ENCODE data around the gene CSTPP1.

DNA sequence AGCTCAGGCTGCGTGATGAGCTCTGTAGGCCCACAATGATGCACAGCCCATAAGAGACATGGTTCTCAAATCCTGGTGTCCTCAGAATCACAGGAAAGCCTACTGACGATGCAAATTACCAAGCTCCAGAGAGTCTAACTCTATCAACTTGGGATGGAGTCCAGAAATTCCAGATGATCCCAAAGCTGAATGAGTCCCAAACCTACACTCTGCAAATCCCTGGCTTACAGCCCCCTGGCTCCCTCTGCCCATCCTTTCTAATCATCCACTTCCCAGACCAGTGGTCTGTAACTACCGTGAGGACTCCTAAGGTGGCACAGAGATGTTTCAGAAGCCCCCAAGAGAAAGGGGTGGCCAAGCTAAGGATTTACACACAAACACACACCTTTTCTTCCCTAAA, 226.6 kb downstream of the CSTPP1 start:
- TF ChIP-seq POLR2AphosphoS5 (IDR thresholded peaks at IDR 0.05; ENCODE audit: insufficient read depth, low read depth, low read length) = no peak
- TF ChIP-seq, protein P1, sequence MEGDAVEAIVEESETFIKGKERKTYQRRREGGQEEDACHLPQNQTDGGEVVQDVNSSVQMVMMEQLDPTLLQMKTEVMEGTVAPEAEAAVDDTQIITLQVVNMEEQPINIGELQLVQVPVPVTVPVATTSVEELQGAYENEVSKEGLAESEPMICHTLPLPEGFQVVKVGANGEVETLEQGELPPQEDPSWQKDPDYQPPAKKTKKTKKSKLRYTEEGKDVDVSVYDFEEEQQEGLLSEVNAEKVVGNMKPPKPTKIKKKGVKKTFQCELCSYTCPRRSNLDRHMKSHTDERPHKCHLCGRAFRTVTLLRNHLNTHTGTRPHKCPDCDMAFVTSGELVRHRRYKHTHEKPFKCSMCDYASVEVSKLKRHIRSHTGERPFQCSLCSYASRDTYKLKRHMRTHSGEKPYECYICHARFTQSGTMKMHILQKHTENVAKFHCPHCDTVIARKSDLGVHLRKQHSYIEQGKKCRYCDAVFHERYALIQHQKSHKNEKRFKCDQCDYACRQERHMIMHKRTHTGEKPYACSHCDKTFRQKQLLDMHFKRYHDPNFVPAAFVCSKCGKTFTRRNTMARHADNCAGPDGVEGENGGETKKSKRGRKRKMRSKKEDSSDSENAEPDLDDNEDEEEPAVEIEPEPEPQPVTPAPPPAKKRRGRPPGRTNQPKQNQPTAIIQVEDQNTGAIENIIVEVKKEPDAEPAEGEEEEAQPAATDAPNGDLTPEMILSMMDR (IDR thresholded peaks at IDR 0.05; ENCODE audit: extremely low read depth in 1 of 2, insufficient read depth in 1 of 2, low read depth in 1 of 2, low read length in 2 of 2) = no peak
- TF ChIP-seq, protein P2, sequence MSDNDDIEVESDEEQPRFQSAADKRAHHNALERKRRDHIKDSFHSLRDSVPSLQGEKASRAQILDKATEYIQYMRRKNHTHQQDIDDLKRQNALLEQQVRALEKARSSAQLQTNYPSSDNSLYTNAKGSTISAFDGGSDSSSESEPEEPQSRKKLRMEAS (IDR thresholded peaks at IDR 0.05; ENCODE audit: insufficient read depth, insufficient read length) = no peak
- TF ChIP-seq EZH2 (IDR thresholded peaks at IDR 0.05; ENCODE audit: borderline replicate concordance, low read depth, low read length, severe bottlenecking) = no peak
- no peak for TF ChIP-seq POLR2A (IDR thresholded peaks at IDR 0.05; ENCODE audit: low read depth, low read length)
- no peak for TF ChIP-seq MYC (IDR thresholded peaks at IDR 0.05; ENCODE audit: low read depth, low read length)

Measured in endothelial cell of umbilical vein (primary cell).